ENCODE results near the gene HOXA3.

DNA sequence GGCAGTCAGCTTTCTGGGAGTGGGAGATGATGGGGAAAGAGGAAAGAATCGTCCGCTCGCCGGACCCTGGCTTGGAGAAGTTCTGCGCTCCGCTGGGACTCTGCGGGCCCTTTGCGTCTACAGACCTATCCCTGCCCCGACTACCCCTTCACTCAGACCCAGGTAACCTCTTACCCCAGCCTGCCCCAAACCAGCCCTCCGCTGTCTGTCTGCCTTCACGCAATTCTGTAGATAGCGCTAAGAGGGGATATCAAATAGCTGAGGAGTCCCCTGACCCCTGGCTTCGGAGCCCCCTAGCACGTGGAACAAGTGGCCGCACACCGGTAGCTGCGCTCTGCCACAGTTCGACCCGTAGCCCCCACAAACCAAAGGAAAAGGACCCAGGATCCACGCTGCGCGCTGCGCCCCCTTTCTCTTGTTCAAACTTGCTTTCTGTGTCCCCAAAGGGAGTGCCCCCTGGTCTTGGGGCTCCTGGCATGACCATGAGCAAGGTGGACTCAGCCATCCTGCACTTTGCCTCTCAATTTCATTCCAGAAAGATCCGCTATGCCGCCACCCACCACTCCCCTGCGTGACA, 28.8 kb downstream of the HOXA3 start:
- TF ChIP-seq, protein P1, sequence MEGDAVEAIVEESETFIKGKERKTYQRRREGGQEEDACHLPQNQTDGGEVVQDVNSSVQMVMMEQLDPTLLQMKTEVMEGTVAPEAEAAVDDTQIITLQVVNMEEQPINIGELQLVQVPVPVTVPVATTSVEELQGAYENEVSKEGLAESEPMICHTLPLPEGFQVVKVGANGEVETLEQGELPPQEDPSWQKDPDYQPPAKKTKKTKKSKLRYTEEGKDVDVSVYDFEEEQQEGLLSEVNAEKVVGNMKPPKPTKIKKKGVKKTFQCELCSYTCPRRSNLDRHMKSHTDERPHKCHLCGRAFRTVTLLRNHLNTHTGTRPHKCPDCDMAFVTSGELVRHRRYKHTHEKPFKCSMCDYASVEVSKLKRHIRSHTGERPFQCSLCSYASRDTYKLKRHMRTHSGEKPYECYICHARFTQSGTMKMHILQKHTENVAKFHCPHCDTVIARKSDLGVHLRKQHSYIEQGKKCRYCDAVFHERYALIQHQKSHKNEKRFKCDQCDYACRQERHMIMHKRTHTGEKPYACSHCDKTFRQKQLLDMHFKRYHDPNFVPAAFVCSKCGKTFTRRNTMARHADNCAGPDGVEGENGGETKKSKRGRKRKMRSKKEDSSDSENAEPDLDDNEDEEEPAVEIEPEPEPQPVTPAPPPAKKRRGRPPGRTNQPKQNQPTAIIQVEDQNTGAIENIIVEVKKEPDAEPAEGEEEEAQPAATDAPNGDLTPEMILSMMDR (IDR thresholded peaks at IDR 0.05 in 8 of 11, conservative IDR thresholded peaks at IDR 0.05 in 3 of 11), result no peak
- TF ChIP-seq POLR2A (IDR thresholded peaks at IDR 0.05) (no peak), POLR2AphosphoS5 (IDR thresholded peaks at IDR 0.05) (no peak)

Data from spleen (tissue), 7 donors.